GM20000 (cell line): Measurements from ENCODE around the gene CTNNA3.

Source experiments
- DNase-seq: peaks from one replicate; pipeline ENCODE4 v3.0.0; 2012; ENCODE audit warnings: low spot score
- TF ChIP-seq, protein P1 (sequence below): IDR thresholded peaks from 2 replicates; pipeline ENCODE4 v1.5.1; 2012; ENCODE audit warnings: mild to moderate bottlenecking, control low read depth; ENCODE audit errors: extremely low read depth, missing control alignments

The CTNNA3 gene

DNA sequence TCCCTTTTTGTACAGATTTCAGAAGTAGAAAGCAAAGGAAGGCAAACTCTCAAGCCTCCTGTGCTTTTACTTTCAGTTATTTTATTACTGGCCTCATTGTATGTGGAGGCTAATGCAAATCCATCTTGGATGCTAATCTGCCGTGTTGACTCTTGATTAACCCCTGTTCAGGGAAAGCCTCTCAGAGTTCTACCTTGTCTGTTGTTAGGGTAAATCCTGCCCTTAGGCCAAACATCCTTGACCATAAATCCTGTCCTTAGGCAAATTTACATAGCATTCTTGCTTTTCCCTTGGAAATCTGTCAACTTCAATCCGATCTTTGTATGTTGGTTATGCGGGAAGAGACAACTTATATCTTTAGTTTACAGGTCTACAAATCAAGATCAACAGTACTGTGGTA, 1480.1 kb downstream of the CTNNA3 start:
- no peak for DNase-seq
- TF ChIP-seq, protein P1, sequence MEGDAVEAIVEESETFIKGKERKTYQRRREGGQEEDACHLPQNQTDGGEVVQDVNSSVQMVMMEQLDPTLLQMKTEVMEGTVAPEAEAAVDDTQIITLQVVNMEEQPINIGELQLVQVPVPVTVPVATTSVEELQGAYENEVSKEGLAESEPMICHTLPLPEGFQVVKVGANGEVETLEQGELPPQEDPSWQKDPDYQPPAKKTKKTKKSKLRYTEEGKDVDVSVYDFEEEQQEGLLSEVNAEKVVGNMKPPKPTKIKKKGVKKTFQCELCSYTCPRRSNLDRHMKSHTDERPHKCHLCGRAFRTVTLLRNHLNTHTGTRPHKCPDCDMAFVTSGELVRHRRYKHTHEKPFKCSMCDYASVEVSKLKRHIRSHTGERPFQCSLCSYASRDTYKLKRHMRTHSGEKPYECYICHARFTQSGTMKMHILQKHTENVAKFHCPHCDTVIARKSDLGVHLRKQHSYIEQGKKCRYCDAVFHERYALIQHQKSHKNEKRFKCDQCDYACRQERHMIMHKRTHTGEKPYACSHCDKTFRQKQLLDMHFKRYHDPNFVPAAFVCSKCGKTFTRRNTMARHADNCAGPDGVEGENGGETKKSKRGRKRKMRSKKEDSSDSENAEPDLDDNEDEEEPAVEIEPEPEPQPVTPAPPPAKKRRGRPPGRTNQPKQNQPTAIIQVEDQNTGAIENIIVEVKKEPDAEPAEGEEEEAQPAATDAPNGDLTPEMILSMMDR = no peak

DNA sequence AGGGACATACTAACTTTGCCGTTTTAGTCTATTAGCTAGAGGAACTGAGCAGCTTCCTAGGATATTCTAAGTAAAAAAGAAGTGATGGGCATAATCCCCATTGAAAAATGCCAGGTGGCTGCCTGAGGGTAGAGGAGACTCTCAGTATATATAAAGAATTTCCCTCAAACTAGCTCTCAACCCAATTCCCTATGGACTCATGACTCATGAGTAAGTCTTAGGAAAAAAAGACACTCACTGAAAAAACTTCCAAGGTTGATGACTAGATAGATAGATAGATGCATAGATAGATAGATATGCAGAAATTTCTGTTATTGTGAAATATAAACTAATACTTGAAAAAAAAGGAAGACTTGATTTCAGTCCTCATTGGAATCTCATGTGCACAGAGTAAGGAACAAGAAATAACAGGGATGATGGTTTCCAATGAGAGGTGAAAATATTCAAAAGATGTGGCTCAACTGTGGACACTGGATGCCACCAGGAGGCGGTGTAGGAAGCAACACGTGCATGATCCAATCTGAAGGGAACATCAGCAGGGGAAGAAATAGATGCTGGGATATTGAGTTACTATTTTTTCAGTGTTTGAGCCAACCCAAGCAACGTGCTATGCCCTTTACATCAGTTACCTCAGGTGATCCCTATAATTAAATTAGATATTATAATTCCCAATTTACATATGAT, 1481.1 kb downstream of the CTNNA3 start:
- TF ChIP-seq, protein P1 = no peak
- DNase-seq = no peak

DNA sequence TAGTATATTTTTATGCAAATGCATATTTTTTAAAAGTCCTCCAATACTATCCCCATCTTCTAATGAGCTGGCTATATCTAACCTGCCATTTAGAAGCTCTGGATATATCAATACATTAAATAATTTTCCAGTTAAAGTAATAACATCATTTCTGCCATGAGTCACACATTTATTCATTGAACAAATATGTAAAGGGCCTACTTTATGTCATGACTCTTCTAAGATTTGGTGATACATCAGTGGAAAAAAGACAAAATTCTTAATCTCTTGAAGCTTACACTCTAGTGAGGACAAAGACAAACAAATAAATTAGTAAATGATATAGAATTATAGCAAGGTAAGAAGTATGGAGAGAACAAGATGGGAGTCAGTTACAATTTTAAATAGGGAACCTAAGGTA, 1487.0 kb downstream of the CTNNA3 start:
- TF ChIP-seq, protein P1 = no peak
- DNase-seq = no peak

DNA sequence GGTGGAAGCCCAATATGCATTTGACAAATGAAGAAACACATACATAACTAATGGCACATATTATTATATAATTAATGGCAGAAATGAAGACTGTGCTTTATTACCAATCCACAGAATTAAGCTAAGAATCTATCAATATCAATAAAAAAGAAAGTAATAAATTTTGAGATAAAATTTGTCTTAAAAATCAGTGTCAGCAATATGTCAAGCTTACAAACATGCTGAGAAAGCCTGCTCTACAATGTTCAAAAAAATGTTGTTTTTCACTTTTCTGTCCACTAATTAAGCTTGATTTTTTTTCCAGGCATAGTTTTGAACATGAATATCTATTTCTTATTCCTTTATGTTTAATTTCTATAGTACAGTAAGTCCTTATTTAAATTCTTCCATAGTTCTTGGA, 1491.2 kb downstream of the CTNNA3 start:
- TF ChIP-seq, protein P1 = no peak

DNA sequence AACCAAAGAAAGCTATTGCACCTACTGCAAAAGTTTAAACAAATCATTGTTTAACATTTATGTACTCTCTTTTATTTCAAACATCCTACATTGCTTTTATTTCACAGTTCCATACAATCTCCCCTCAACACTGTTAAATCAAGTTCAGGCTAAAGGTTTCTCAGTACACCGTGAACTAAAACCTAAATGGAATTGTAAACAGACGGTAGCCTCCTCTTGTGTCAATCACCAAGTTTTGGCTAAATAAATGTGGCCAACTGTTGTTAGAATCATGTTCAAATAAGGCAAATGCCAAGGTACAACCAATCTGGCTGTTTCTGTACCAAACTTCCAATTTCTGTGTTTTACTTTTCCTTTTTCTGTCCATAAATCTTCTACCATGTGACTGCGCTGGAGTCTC, 1493.9 kb downstream of the CTNNA3 start:
- DNase-seq = no peak
- TF ChIP-seq, protein P1 = no peak

More for the DNA sequence above, 1491.2 kb downstream of the CTNNA3 start:
- no peak for DNase-seq

DNA sequence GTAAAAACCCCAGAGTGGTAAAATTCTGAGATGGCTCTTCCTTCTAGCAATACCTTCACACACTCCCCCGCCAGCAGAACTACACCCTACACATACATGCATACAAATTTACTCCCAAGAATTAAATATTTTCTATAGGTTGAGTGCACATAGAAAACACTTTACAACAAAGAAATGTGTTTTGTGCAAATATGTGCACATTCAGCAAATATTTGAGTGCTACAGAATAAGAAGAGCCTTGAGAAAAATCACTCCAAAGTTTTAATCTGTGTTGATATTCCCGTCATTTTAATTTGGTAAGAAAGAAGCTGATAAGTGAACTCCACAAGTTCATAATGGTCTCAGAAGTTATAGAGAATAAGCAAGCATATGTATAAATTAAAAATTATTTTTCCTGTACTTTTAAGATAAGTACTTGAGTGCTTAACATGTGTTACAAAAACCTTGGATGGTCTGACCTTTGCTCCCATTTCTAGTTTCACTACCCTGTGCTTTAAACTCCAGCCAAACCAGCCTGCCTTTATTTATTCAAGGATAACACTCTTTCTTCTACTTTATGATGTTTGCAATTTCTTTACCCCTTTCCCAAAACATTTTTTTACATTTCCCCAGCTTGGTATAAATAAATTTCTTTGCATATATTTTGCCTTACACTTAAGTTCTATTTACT, 1503.7 kb downstream of the CTNNA3 start:
- TF ChIP-seq, protein P1 = no peak
- no peak for DNase-seq

DNA sequence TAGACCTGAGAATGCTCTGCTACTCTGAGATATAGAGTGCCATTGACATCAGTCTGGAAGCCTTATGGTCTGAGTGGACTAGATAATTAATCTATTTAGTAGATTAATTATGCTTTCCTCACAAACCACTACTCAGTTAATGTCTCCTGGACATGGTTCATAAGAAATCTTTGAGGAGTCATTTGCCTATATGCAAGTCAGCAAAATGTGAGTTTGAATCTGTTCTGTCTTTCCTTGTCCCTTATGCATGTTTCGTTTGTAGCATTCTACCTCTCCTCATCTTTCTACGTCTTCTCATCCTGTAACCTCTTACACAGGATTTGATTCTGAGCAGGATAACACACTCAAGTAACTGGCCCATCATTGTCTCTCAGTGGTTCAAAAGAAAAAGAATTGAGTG, 1505.6 kb downstream of the CTNNA3 start:
- DNase-seq = no peak
- TF ChIP-seq, protein P1 = no peak
